ENCODE data around the gene SMKR1. TPM values are rescaled to one million over a fixed set of nuclear protein-coding genes. Genes with fewer than 3 reads are reported as not detected.
A peak's percentile ranks its signal among the peaks of the same experiment; 100 is the strongest.

Gene SMKR1
- total and polyA plus RNA-seq, 2 of the 8 experiments (the other 6 are each of a cell fraction or from before 2014, with no cell fraction given) = 0.39 to 1.6 TPM

GRCh38 chr7:129525225-129525862, 23.0 kb downstream of the SMKR1 start:
- Histone ChIP-seq H4K8ac (ENCODE audit: extremely low read depth, insufficient read depth, low read length) (no peak overlapping the region), H3K14ac (ENCODE audit: insufficient read length) (no peak overlapping the region), H3K79me1 (ENCODE audit: low read depth, low read length) (no peaks in the 10 kb centered on the region), H3K79me2 (ENCODE audit: control insufficient read depth in 1 of 2, insufficient read depth in 2 of 2, low read length in 2 of 2) (no peaks in the 10 kb centered on the region), H3K9me3 (ENCODE audit: insufficient read depth in 2 of 2, low read depth in 1 of 2, low read length in 1 of 2) (no peaks in the 10 kb centered on the region), H3K27me3 (replicated peaks in 1 of 4; ENCODE audit: control insufficient read depth in 3 of 4, extremely low read depth in 1 of 4, insufficient read depth in 3 of 4, low read length in 3 of 4) (no peaks in the 10 kb centered on the region; a peak in 1 of 7 replicates), H3K27ac (ENCODE audit: low read depth, low read length) (no peak overlapping the region), H4K20me1 (replicated peaks in 1 of 2; ENCODE audit: control insufficient read depth in 1 of 2, insufficient read depth in 2 of 2, low read length in 2 of 2) (no peaks in the 10 kb centered on the region), H3K4ac (replicated peaks; ENCODE audit: insufficient read length, low read depth, low read length) (peak overlapping the region; percentile 57), H3K4me1 (replicated peaks in 1 of 4; ENCODE audit: control insufficient read depth in 3 of 4, insufficient read depth in 4 of 4, low read length in 3 of 4) (peaks cover 0 to 3% (median 0%) of the 10 kb centered on the region in 4 experiments; a peak in 1 of 7 replicates), H3K36me3 (ENCODE audit: control insufficient read depth in 2 of 4, insufficient read depth in 4 of 4, low read length in 3 of 4) (no peaks in the 10 kb centered on the region), H2BK12ac (ENCODE audit: low read depth, low read length) (no peak overlapping the region), H2AFZ (ENCODE audit: low read length) (peak overlapping the region; percentile 43; the same call in 1 of the 2 replicates), H4K91ac (replicated peaks; ENCODE audit: insufficient read length, low read length) (no peak overlapping the region), H2AK5ac (ENCODE audit: low read depth, low read length) (no peak overlapping the region), H4K5ac (ENCODE audit: insufficient read length, low read depth, low read length) (no peak overlapping the region), H2BK20ac (ENCODE audit: low read length) (no peak overlapping the region), H3K56ac (replicated peaks; ENCODE audit: insufficient read length, low read depth, low read length) (no peak overlapping the region), H3K9ac (replicated peaks in 1 of 4; ENCODE audit: extremely low read depth in 1 of 4, low read depth in 3 of 4, low read length in 3 of 4) (no peak overlapping the region), H3K18ac (ENCODE audit: extremely low read depth, low read length) (no peak overlapping the region; the same call in 1 of the 2 replicates), H2BK15ac (ENCODE audit: low read length) (no peak overlapping the region), H2BK120ac (replicated peaks; ENCODE audit: low read depth, low read length) (no peak overlapping the region), H3K23ac (ENCODE audit: insufficient read length) (no peak overlapping the region), H3K4me3 (ENCODE audit: extremely low read depth in 1 of 4, insufficient read depth in 2 of 4, low read depth in 3 of 4, low read length in 4 of 4) (no peak overlapping the region), H2BK5ac (ENCODE audit: low read depth, low read length) (no peak overlapping the region), H3K23me2 (ENCODE audit: low read depth, low read length) (no peaks in the 10 kb centered on the region), H3K4me2 (ENCODE audit: insufficient read depth in 1 of 2, low read depth in 2 of 2, low read length in 2 of 2) (no peak overlapping the region)
- ChIA-PET CTCF (ENCODE audit: partially characterized antibody) (interaction anchor here (0.6 to 1.3 kb wide), 6 partner anchors 10 to 94 kb away, joined by 3 to 4 read pairs (median 3); no protein-coding TSS in a partner anchor), POLR2A (ENCODE audit: partially characterized antibody) (no interaction called here)
- no peak for DNase-seq (ENCODE audit: low read depth in 1 of 2, low spot score in 2 of 2)
- no peak for FAIRE-seq
- WGBS, 2 experiments (ENCODE audit: extremely low coverage in 1 of 2, insufficient coverage in 1 of 2, insufficient read length in 1 of 2, insufficient replicate concordance in 2 of 2, low coverage in 1 of 2, low lambda C conversion rate in 2 of 2, missing lambda C conversion rate in 1 of 2) = 76% methylated on average over 9 of the region's 9 CpGs; no CpG with 5 or more reads in 1 of the 2 experiments
- no peak for TF ChIP-seq TCF12 (IDR thresholded peaks at IDR 0.05; ENCODE audit: low read depth, low read length)
- no peak for TF ChIP-seq SIRT6 (IDR thresholded peaks at IDR 0.05; ENCODE audit: low read length)
